Esophagus squamous epithelium (tissue), 5 donors: ENCODE measurements around the gene PON2. TPM values are rescaled to one million over a fixed set of nuclear protein-coding genes. Genes with fewer than 3 reads are reported as not detected.

Experiments
- DNase-seq: peaks from one replicate; lab custom pipeline; 2025; lab: John Stamatoyannopoulos, UW
- H3K27ac ChIP-seq, 4 donors: fragments of 200-600 bp; sonication (generic); one replicate each; pipeline ENCODE4 v1.5.1; 2016 to 2019; ENCODE audit warnings: mild to moderate bottlenecking in 1 of 4
- H3K27me3 ChIP-seq, 4 donors: fragments of 200-600 bp; sonication (generic); 1 replicate in 3 of 4; 2 replicates in 1 of 4; pipeline versions ENCODE4 v1.5.1 to v1.6.0; 2017 to 2021; ENCODE audit warnings: antibody characterized with exemption in 1 of 4
- H3K36me3 ChIP-seq, 3 donors: fragments of 200-600 bp; sonication (generic); one replicate each; pipeline ENCODE4 v1.5.1; 2016 to 2019
- H3K4me1 ChIP-seq, 3 donors: fragments of 200-600 bp; sonication (generic); one replicate each; pipeline ENCODE4 v1.5.1; 2017 to 2019
- H3K4me3 ChIP-seq, 4 donors: fragments of 200-600 bp; sonication (generic); 1 replicate in 3 of 4; 2 replicates in 1 of 4; pipeline ENCODE4 v1.5.1; 2016 to 2019; ENCODE audit warnings: mild to moderate bottlenecking in 2 of 4, moderate library complexity in 1 of 4
- H3K9me3 ChIP-seq, 3 donors: fragments of 200-600 bp; sonication (generic); one replicate each; pipeline ENCODE4 v1.5.1; 2016 to 2019
- CTCF ChIP-seq, 6 experiments: fragments of 450-650 bp in 4 of 6; fragments of 200-600 bp in 2 of 6; sonication (generic) in 2 of 6; IDR thresholded peaks; one replicate each; pipeline ENCODE4 v1.5.1; 2016 to 2019; ENCODE audit warnings: antibody characterized with exemption in 6 of 6, mild to moderate bottlenecking in 4 of 6, moderate library complexity in 4 of 6
- POLR2A ChIP-seq, 4 donors: fragments of 450-650 bp; IDR thresholded peaks; one replicate each; pipeline ENCODE4 v1.6.1; 2017; ENCODE audit warnings: antibody characterized with exemption in 4 of 4, mild to moderate bottlenecking in 4 of 4, moderate library complexity in 3 of 4
- WGBS, 2 donors: methylation state at CpG; one replicate each; pipeline ENCODE4 v1.1.5; 2018; 5-methylcytosine and 5-hydroxymethylcytosine counted together
- intact Hi-C: fragments of 100-400 bp; cut with DNase I; formaldehyde crosslinking; loops from one replicate; pipeline ENCODE4 v1.15.0; 2022
- total RNA-seq, 4 donors: library from RNA; depleted of rRNA; stranded (reverse); fragments of >200 nt; gene quantifications; one replicate each; pipeline ENCODE4 v1.1.0, GENCODE V29; 2016
- donor health status: DM: yes; HTN: yes; CAD: no.

Gene PON2
- total RNA-seq, 4 donors from 2014 or later: 28.0 to 70.9 (median 52.3) TPM

GRCh38 chr7:95444796-95445195 lies 10.0 kb upstream of the PON2 start:
- no peak overlapping the region for H3K4me3 ChIP-seq
- no peaks in the 10 kb centered on the region for H3K9me3 ChIP-seq
- intact Hi-C loops: no loop called here

DNA sequence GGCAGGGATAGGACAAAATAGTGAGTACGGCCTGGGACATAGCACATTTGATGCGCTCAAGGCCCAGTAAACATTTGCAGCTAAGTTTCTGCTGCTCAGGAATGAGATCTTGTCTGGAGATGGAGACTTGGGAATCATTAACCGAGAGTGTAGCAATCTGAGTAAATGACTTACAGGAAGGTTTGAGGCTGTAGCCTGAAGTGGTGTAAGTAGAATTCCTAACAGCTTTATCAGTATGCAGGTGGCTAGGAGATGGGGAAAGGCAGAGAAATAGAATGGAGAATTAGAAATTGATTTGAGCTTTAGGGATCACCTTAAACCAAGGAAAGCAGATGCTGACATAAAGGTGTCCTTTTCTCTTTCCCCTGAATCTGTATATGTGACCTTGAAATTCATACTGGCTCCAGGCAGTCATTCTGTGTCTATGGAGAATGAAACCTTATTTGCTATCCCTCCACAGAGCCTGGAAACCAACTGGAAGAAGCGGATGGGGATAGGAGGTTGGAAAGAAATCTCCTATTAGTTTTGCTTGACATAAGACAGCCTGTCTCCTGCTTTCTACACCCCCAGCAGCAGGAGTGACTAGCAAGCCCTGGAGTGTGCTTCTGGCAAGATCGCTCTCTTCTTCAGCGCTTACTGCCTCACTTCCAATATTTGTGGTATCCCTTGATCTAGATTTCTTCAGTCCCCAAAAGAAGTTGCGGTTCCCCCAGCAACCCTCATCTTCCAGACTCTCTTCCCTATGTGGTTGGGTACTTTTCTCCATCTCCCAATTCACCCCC lies 6.4 kb upstream of the PON2 start:
- TF ChIP-seq CTCF (IDR thresholded peaks at IDR 0.05) (no peak), POLR2A (IDR thresholded peaks at IDR 0.05) (no peak)
- Histone ChIP-seq H3K4me3 (no peak overlapping the region), H3K36me3 (no peaks in the 10 kb centered on the region), H3K9me3 (no peaks in the 10 kb centered on the region), H3K27me3 (no peaks in the 10 kb centered on the region), H3K4me1 (no peaks in the 10 kb centered on the region), H3K27ac (no peak overlapping the region)
- WGBS, 2 donors: 73 to 78% methylated on average over 7 of the region's 7 CpGs
- intact Hi-C loops: no loop called here
- DNase-seq: no peak

More at GRCh38 chr7:95444796-95445195, 10.0 kb upstream of the PON2 start:
- Histone ChIP-seq H3K4me1 (no peaks in the 10 kb centered on the region), H3K27ac (no peak overlapping the region), H3K36me3 (no peaks in the 10 kb centered on the region), H3K27me3 (no peaks in the 10 kb centered on the region)
- no peak for DNase-seq
- TF ChIP-seq CTCF (IDR thresholded peaks at IDR 0.05): no peak
- WGBS, 2 donors: 62 to 74% methylated on average over 2 of the region's 2 CpGs

- intact Hi-C loops: no loop called here
- WGBS, 2 donors: 85 to 91% methylated on average over 3 of the region's 3 CpGs
- TF ChIP-seq POLR2A (IDR thresholded peaks at IDR 0.05): no peak
- no peak for TF ChIP-seq CTCF (IDR thresholded peaks at IDR 0.05)
- H3K9me3 ChIP-seq: no peaks in the 10 kb centered on the region
- no peak for DNase-seq
- H3K27ac ChIP-seq: no peak overlapping the region
- peaks cover 0 to 1% (median 0%) of the 10 kb centered on the region in 3 donors for H3K4me1 ChIP-seq
- no peak overlapping the region for H3K4me3 ChIP-seq
- no peaks in the 10 kb centered on the region for H3K36me3 ChIP-seq
- H3K27me3 ChIP-seq: no peaks in the 10 kb centered on the region
These were observed 5.7 kb upstream of the PON2 start for GRCh38 chr7:95440394-95441038.

- TF ChIP-seq CTCF (IDR thresholded peaks at IDR 0.05) (no peak), POLR2A (IDR thresholded peaks at IDR 0.05) (no peak)
- Histone ChIP-seq H3K27me3 (no peaks in the 10 kb centered on the region), H3K27ac (no peak overlapping the region), H3K4me3 (no peak overlapping the region), H3K4me1 (peaks cover 3 to 23% (median 4%) of the 10 kb centered on the region in 3 donors), H3K9me3 (no peaks in the 10 kb centered on the region), H3K36me3 (no peaks in the 10 kb centered on the region)
- intact Hi-C loops: no loop called here
- WGBS, 2 donors: 68 to 90% methylated on average over 4 of the region's 4 CpGs
- DNase-seq: no peak
These were observed 1.6 kb upstream of the PON2 start for GRCh38 chr7:95436407-95436806.

- H3K27ac ChIP-seq: peak overlapping the region; percentile 81 to 94 (median 89)
- intact Hi-C loops: no loop called here
- no peaks in the 10 kb centered on the region for H3K36me3 ChIP-seq
- 26 to 49% methylated on average over 5 to 9 of the region's 9 CpGs for WGBS, 2 donors
- no peak for DNase-seq
- no peak for TF ChIP-seq CTCF (IDR thresholded peaks at IDR 0.05)
- TF ChIP-seq POLR2A (IDR thresholded peaks at IDR 0.05): no peak
- peak overlapping the region; percentile 50 to 82 (median 69) for H3K4me3 ChIP-seq
- H3K4me1 ChIP-seq: peaks cover 3 to 28% (median 4%) of the 10 kb centered on the region in 3 donors
- no peaks in the 10 kb centered on the region for H3K9me3 ChIP-seq
- no peaks in the 10 kb centered on the region for H3K27me3 ChIP-seq
These were observed 573 bp upstream of the PON2 start for GRCh38 chr7:95435422-95435780.
